ENCODE results near the gene GNAL.
A peak's percentile ranks its signal among the peaks of the same experiment; 100 is the strongest.

Gene GNAL

DNA sequence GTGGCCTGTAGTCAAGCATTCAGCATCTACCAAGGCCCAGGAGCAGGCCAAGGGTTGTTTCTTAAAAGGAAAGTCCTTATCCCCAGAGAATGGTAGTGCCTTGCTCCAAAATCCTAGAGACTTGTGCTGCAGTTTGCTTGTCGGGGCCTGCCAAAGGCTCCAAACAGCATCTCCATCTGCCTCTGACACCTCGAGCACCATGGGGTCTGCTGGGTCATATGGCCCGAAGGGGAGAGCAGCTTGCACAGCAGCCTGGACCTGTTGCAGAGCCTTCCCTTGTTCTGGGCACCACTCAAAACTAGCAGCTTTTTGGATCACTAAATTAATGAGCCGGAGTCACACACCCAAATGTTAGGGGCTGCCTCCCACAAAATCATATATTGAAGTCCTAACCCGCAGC lies 35.7 kb downstream of the GNAL start:
- no peak for DNase-seq (ENCODE audit: low spot score)

DNA sequence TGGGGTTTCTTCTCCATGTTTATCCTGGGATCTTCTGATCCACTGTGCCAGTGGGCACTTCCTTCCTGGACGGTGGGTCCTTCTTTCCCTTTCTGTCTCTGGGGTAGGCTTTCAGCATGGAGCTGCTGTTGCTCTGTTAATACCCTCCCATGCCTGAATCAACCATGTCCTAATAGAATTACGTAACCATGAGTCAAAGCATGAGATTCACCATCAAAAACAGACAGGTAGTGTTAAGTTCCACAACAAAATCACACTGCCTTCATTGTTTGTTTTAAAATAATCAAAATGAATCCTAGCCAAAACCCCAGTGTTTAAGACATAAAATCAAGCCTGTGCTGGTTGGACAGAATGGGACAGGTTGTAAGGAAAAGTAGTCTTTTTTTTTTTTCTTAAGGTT lies 37.5 kb downstream of the GNAL start:
- DNase-seq (ENCODE audit: low spot score): no peak

DNA sequence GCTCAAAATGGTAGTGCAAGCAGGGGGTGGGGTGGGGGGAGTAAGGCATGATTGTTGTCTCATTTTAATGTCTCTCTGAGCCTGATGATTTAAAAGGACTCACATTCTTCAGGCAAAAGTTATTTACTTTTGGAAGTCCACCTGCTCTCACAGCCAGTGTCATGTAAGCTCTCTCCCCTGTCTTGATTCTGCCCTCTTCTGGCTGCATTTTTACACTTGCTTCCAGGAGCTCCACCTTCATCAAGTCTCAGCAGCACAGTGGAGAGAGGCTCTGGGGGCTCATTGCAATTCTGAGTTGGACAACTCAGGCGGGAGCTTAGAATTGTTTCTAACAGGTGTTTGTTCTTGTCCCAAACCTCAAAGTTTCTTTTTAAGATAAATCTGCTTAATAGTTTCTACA lies 39.2 kb downstream of the GNAL start:
- no peak for DNase-seq (ENCODE audit: low spot score)

DNA sequence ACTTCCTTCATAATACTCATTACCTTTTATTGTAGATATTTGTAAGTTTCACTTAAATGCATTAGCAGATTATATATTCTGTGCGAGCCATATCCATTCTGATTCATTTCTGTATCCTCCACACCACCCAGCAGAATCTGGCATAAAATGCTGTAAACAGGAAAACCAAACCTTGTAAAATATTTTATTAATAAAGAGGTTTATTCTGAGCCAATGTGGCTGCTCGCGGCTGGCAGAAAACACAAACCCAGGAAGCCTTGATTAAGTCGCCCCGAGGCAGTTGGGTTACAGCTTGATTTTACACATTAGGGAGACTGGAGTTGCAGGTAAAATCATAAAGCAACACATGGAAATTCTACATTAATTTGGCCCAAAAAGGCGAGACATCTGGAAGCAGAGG lies 40.5 kb downstream of the GNAL start:
- DNase-seq (ENCODE audit: low spot score): no peak

DNA sequence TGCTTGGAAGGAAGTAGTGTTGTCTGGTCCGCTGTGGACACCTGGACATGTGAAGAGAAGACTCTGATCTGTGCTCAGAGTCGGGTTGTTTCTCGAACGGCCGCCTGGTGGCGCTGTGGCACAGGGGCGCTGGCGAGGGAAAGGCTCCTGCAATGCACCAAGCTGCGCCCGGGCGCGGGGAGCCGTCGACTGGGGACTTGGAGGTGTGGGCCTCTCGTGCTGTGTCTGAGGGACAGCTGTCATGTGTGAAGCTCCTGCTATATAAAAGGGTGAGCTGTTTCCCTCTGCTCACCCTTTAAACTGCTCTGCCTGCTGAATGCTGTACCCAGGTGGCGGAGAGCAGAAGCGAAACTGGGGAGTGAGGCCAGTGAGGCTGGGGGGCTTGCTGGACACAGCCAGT lies 44.0 kb downstream of the GNAL start:
- peak; percentile 88 for DNase-seq (ENCODE audit: low spot score)

DNA sequence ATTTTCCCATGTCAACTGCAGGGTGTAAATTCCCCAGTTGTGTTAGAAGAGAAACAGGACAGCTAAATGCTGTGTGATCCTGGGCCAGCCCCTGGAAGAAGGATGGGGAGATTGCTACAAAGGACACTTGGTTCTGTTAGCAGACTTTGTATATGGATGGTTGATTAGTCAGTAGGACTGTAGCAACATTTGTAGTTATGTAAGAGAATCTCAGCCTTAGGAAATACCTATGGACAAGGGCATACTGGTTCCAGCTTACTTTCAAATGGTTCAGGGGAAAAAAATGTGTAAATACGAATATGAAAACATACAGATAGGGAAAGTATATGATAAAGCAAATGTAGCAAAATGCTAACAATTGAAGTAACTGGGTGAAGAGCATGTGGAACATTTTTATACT lies 47.6 kb downstream of the GNAL start:
- DNase-seq (ENCODE audit: low spot score): no peak

DNA sequence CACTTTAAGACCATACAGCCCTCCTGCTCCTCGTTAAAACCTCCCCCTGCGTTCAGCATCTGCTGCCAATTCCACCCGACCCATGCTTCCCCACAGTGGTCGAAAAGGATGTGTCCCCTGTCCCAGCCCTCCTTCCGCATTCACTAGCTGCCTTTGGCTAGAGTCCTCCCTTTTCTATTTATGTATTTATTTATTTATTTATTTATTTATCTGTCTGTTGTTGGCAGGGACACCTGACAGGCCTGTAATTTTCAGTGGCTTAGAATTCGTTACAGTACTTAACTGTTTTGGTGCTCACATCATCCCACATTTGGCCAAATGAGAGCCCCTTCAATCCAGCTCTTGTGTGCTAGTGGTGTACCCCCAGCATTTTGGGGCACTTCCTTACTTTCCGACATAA lies 50.8 kb downstream of the GNAL start:
- no peak for DNase-seq (ENCODE audit: low spot score)

DNA sequence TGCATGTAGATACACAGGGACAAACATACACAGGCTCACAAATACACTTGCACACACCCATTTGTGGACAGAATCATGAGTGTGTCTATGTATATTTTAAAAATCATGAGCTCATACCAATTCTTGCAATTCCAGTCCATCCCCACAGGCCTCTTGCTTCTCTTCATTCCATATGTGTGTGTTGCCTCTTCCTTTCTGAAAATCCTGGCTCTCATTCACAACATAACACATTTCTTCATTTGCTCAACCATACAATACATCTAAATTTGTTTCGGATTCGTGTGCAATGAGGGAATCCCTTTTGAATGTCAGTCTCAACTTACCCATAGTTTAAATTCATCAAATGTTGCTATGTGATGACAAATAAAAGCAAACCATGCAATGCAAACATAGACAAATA lies 51.4 kb downstream of the GNAL start:
- DNase-seq (ENCODE audit: low spot score): no peak

DNA sequence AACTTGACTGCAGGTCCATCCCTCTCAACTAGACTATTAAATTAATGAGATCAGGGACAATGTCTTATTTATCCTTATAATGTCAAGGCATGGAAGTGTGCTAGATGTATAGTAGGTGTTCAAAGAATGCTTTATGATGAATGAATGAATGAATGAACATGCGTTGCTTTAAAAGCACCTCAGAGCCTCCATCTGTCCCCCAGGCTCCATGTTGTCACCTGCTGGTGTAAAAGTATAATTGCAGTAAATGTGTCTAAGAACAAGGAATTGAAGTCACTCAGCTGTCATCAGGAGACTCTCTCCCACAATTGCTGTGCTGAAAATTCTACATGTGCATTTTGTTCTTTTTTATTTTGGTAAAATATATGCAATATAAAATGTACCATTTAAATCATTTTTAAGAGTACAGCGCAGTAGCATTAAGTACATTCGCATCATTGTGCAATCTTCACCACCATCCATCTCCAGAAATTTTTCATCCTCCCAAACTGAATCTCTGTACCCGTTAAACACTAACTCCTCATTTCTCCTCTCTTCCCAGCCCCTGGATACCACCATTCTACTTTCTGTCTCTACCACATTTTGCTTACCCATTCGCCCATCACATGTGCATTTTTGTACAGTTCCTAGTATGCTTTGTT lies 52.6 kb downstream of the GNAL start:
- no peak for DNase-seq (ENCODE audit: low spot score)

DNA sequence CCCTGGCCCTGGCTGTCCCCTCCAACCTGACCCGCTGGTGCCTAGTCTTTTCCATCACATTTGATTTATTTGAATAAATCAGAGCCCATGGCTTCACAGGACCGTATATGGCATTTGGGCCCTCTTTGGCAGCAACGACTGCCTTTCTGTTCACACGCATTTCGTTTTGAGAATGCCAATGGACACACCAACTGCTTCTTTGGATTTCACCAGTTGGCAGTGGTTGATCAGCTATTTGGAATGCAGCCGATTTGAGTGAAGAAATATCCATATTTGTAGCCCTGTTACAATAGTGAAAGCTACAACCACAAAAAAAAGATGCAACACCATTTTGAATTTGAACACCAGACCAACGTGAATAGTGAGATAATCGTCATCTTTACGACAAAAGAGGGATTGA lies 56.5 kb downstream of the GNAL start:
- DNase-seq (ENCODE audit: low spot score): no peak

DNA sequence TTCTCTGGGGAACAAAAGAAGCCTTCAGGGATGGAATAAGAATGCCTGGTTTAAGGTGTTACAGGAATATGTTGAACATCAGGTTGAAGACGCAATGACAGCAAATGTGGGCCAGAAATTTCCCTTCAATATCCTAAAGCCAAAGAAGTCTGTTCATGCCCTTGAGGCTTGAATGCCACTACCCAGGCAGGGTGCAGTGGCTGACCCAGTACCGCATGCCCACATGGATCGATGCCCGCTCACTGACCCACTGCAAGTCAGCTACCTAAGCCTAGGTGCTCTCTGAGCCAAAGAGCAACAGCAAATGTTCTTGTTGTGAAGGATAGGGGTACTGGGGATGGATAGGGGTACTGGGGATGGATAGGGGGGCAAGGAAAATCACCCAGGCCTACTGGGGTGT lies 58.2 kb downstream of the GNAL start:
- no peak for DNase-seq (ENCODE audit: low spot score)

DNA sequence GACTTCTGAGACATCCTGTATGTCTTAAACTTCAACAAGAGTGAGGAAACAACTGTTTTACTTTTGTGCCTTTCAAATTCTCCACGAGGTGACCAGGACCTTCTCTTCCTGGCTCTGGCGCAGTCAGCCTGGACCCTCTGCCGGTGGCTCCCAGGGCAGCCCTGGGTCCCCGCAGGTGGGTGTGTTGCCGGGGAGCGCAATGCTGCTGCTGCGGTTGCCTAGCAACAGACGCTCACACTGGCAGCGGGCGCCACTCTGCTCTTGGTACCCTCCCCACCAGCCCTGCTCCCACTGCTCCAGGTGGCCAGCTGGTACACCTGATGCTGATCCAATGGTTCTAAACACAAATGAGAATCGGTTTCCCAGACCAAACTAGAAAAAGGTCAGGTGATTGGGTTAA lies 58.7 kb downstream of the GNAL start:
- DNase-seq (ENCODE audit: low spot score): no peak

DNA sequence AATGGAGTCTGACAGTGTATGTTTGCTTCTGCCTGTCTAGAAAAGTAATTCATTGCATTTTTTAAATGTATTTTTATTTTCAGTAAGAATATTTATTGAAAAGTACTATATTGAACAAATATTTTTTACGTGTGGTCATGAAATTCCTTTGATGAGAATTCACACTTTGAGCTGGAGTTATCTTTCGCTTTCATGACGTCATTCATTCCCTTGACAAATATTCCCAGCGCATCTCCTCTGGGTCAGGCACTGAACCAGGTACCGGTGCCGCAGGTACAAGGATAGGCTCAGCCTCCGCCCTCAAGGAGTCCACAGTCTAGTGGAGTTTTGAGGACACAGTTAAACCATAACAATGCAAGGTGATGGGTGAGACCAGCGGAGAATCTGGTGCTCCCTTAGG lies 60.2 kb downstream of the GNAL start:
- no peak for DNase-seq (ENCODE audit: low spot score)

DNA sequence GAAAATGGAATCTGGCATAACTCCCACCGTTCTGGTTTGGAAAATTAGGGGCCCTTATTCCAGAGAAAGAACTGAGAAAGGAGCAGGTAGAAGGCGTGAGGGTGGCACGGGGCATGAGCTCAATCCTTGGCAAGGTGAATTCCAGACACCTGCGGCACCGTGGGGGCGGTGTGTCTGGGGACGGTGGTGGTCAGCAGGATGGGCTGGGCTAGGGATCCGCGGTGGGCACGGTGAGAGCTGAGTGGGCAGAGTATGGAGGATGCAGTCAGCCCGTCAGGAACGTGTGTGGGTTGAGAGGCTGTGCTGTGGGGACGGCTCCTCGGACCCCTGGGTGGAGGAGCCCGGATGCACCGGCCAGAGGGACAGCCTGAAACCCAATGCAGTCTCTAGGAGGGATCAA lies 61.1 kb downstream of the GNAL start:
- no peak for DNase-seq (ENCODE audit: low spot score)

DNA sequence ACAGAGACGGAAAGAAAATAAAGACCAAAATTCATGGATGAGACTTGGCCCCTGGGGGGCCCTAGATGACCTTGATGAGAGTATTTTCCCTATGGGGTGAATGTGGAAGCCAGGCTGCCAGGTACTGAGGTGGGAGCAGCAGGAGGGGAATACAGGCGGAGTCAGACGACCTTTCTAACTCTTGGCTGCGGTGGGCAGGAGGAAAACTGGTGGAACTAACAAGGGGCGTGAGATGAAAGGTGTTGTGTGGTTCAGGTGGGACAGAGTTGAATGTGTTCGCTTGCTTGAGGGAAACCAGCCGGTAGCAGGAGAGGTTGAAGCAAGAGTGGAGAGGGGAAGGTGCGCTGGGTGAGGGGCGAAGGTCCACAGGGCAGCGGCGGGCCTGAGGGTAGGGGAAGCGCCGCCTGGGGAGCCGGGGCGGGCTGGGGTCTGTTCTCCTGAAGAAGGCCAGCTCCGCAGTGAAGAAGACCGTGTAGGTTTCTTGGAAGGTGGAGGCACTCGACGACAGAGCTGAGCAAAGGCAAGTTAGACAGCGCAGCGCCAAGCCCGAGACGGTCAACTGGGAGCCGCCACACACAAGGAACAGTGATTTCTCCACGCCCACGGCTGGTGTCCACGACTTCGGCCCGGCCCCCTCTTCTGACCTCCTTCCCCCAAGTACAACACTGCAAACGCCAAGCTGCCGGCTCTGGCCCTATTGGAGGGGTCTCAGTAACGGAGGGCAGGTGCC lies 61.7 kb downstream of the GNAL start:
- no peak for DNase-seq (ENCODE audit: low spot score)

DNA sequence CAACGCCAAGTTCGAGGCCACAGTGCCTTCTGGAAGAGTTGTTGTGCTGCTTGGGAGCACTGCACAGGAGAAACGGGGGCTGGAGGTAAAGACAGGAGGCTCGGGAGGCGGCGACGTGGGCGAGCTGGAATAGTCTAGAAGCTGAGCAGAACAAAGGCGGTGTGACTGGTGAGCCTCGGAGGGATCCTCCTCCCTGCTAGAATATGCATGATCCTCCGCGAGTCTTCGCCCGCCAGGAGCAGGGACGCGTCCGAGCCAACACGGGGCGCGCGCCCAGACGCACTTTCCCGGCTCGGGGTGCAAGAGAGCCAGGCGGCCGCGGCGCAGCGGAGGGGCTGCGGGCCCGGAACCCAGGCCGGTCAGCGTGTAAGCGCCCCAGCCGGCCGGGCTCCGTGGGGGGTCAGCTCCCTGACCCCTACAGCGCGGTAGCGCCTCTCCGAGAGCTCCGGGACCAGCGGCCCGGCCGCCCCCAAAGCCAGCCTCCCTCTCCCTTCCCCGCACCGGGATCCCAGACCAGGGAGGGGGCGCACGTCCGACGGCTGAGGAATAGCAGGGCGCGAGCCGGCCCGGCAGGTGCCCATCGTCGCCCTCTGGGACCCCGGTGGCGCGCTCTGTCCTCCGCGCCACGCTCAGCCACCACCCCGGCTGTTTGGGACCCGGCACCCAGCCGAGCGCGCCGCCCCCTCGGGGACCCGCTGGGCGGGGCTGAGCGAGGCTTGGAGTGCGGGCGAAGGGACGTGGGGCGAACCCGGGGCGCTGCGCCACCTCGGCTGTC lies 62.5 kb downstream of the GNAL start:
- DNase-seq (ENCODE audit: low spot score): no peak

DNA sequence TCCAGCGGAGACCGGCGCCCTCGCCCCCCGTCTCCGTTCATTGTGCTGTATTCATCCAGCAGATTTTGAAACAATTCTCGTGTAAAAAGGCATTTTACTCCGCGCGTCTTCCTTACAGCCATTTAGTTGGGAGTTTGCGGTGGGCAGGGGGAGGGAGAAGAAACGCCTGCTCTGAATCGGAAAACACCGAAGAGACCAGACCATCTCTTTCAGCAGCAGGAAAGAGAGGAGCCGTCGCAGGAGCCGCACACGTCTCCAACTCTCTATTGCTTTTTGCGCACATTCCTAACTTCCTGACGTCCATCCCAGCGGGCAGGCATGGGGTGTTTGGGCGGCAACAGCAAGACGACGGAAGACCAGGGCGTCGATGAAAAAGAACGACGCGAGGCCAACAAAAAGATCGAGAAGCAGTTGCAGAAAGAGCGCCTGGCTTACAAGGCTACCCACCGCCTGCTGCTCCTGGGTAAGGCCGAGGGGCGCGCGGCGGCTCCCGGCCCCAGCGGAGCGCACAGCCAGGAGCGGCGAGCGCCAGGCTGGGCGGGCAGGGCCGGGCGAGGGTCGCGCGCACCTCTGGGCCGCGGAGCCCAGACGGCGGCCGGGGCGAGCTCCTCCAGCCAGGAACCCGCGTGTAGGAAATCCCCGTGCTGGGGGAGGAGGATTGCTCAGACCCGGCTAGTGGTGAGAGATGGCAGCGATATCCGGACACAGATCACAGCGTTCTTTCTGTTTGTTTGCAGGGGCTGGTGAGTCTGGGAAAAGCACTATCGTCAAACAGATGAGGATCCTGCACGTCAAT lies 63.2 kb downstream of the GNAL start:
- peak; percentile 41 for DNase-seq (ENCODE audit: low spot score)

DNA sequence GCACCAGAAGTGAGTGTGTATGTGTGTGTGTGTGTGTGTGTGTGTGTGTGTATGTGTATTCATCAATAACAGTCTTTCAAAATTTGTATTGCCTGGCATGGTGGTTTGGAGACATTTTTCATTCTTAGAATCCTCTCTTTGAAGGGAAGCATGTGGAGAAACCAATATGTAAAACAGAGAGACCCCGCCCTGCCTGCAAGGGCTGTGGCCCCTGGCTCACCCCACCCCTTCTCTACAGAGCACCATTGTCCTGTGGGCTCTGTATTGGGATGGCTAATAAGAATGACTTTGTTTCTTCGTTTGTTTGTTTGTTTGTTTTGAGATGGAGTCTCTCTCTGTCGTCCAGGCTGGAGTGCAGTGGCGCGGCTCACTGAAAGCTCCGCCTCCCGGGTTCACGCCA lies 65.9 kb downstream of the GNAL start:
- DNase-seq (ENCODE audit: low spot score): no peak

DNA sequence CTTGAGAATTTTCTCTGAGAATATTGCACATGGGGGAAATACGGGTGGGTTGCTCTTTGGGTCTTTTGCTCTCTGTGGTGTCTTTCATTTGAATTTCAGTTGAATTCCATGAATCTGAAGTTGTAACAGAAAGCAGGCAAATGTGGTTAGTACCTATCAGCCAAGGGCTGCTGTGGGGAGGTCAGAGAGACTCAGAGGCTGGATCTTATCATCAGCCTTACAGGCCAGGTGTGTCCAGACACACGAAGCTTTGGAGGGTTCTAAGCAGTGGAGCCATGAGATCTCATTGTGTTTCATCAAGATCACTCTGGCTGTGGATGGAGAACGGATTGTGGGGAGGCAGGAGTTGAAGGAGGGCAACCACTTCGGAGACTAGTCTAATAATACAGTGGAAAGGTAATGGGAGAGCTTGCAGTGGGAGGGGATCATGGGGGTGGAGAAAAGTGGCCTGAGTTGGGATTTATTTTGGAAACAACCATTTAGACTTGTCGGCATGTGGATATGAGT lies 68.1 kb downstream of the GNAL start:
- DNase-seq (ENCODE audit: low spot score): no peak

DNA sequence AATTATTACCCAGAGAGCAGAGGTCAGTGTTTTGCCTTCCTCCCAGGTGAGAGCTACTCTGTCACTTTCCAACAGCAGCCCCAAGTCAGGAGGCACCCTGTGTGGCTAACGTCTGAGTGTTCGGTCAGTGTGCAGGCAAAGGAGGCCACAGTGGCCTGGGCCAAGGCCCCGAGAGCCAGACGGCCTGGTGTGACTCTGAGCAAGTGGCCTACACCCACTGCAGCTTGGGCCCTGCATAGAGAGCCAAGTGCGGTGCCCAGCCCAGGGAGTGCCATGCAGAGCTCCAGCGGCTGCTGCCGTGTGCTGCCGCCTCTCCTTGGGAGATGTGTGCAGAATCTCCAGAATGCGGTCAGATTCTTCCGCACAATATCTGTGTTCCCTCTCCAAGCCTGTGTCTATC lies 70.4 kb downstream of the GNAL start:
- no peak for DNase-seq (ENCODE audit: low spot score)

DNA sequence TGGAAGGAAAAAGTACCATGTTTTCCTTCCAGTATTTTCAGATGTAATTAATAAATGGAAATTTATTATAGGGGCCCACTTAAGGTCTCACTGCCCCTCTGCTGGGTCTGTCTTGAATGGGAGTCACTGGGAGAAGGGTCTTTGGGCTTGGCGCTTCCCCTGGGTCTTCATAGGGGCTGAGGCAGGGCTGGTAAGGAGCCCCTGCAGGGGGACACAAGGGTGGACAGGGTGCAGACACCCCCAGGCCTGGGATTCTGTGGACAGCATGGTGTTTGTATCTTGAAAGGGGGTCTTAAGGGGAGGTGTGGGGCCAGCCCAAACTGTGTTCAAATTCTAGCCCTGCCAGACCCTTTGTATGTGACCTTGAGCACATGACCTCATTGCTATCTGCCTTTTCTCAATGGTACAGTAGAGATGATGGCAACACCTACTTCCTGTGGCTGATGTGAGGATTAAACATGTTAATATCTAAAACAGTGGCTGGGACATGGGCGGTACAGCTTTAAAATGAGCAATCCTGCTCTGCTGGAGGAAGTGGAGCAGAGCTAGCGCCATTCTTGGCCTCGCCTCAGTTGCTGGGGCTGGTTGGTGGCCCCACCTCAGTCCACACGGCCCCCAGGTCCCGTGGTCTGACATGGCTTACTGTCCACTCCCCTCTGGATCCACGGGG lies 71.6 kb downstream of the GNAL start:
- no peak for DNase-seq (ENCODE audit: low spot score)

DNA sequence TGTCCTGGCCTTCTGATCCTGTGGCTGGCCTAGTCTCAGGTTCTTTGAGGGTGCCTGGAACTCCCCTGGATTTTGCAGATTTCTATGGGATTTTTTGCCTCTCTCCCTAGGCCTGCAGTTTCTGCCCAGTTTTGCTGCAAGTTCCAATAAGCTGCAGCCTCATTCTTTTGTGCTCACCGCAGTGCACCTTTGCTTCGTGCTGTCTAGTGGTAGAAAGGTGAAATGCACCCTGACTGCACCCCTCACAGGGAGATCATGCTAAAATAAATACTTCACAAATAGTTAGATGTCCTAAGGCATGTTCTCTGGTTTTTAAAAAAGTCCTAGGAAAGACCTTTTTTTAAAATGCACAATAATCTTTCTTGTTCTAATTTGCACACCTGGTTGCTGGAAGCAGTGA lies 72.5 kb downstream of the GNAL start:
- no peak for DNase-seq (ENCODE audit: low spot score)

Data from GM03348 (cell line).